ENCODE results near the gene ATF6. TPM values are rescaled to one million over a fixed set of nuclear protein-coding genes. Genes with fewer than 3 reads are reported as not detected.

Gene ATF6
- total RNA-seq, 3 donors from 2014 or later = 31.0 to 56.1 (median 34.1) TPM

DNA sequence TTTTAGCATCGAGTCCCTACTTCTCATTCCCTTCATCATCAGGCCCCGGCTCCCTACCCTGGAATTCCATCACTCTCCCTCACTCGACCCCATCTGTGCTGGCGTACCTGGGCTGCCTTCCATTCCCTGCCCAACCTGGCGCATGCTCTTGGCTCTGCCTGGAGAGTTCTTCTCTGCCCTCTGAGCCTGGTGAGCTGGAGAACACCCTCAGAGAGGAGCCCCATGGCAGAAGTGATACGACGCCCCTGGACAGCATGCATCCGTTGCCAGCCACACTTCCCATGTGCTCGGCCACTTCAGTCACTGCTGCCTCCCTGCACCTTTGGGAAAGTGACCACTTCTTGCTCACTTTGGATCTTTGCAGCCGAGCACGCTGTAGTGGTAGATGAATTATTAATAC lies 227.5 kb downstream of the ATF6 start:
- no peak overlapping the region for H3K27ac ChIP-seq
- H3K36me3 ChIP-seq = no peaks in the 10 kb centered on the region
- TF ChIP-seq CTCF (IDR thresholded peaks at IDR 0.05) (no peak), POLR2A (IDR thresholded peaks at IDR 0.05) (no peak), POLR2AphosphoS5 (IDR thresholded peaks at IDR 0.05) (no peak)
- no peak overlapping the region for H3K4me3 ChIP-seq
- intact Hi-C loops (cut with DNase I; ENCODE audit: low total_unique reads) = no loop called here
- H3K27me3 ChIP-seq = no peaks in the 10 kb centered on the region
- no peaks in the 10 kb centered on the region for H3K9me3 ChIP-seq
- no peak for DNase-seq (ENCODE audit: low spot score in 2 of 2)
- no peaks in the 10 kb centered on the region for H3K4me1 ChIP-seq

DNA sequence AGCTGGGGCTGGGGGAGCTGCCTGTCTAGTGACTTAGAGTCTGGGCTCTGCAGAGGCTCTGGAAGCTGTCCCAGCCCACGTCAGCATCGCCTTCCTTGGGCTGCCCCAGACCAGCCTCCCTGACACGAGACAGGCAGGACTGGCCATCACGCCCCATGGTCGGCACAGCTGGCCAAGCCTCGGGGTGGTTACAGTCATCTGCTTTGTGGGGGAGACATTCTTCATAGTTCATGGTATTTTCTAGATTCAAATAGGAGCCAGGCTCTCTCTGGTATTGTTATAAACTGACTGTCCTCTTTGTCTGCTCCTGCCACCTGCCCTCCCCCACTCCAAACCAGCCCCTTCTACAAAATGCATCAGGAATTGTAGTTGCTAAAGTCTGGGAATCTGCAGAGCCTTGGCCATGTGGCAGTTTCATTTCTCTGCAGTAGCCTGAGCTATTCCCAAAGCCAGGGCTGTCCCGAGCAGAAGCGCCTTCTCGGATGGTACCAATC lies 228.1 kb downstream of the ATF6 start:
- Histone ChIP-seq H3K9me3 (no peaks in the 10 kb centered on the region), H3K27me3 (no peaks in the 10 kb centered on the region), H3K36me3 (no peaks in the 10 kb centered on the region), H3K27ac (no peak overlapping the region), H3K4me1 (no peaks in the 10 kb centered on the region), H3K4me3 (no peak overlapping the region)
- intact Hi-C loops (cut with DNase I; ENCODE audit: low total_unique reads) = no loop called here
- TF ChIP-seq POLR2AphosphoS5 (IDR thresholded peaks at IDR 0.05) (no peak), CTCF (IDR thresholded peaks at IDR 0.05) (no peak), POLR2A (IDR thresholded peaks at IDR 0.05) (no peak)
- no peak for DNase-seq (ENCODE audit: low spot score in 2 of 2)

DNA sequence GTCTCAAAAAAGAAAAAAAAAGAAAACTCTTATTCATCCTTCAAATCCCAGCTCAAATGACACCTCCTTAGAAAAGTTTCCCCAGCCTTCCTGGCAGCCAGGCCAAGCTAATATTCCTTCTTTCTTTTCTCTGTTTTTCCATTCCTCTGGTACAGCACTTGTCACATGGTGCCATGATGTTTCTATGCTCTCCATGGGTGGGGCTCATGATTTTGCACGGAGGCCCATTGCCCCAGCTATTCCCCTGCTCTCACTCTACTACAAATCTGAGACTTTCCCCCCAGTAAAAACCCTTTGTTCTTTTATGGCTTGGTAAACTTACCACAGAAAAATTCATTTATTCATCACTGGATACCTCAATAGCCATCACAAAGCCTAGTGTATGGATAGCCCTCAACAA lies 231.0 kb downstream of the ATF6 start:
- no peaks in the 10 kb centered on the region for H3K36me3 ChIP-seq
- H3K4me3 ChIP-seq = no peak overlapping the region
- H3K27ac ChIP-seq = no peak overlapping the region
- no peaks in the 10 kb centered on the region for H3K9me3 ChIP-seq
- no peak for DNase-seq (ENCODE audit: low spot score in 2 of 2)
- no peaks in the 10 kb centered on the region for H3K27me3 ChIP-seq
- intact Hi-C loops (cut with DNase I; ENCODE audit: low total_unique reads) = no loop called here
- TF ChIP-seq POLR2A (IDR thresholded peaks at IDR 0.05) (no peak), CTCF (IDR thresholded peaks at IDR 0.05) (no peak), POLR2AphosphoS5 (IDR thresholded peaks at IDR 0.05) (no peak)
- no peaks in the 10 kb centered on the region for H3K4me1 ChIP-seq

GRCh38 chr1:161998811-161999210 lies 232.7 kb downstream of the ATF6 start:
- H3K4me1 ChIP-seq = no peaks in the 10 kb centered on the region
- H3K9me3 ChIP-seq = no peaks in the 10 kb centered on the region
- no peak for DNase-seq (ENCODE audit: low spot score in 2 of 2)
- H3K36me3 ChIP-seq = no peaks in the 10 kb centered on the region
- TF ChIP-seq POLR2A (IDR thresholded peaks at IDR 0.05) (no peak), POLR2AphosphoS5 (IDR thresholded peaks at IDR 0.05) (no peak), CTCF (IDR thresholded peaks at IDR 0.05) (no peak)
- H3K4me3 ChIP-seq = no peak overlapping the region
- intact Hi-C loops (cut with DNase I; ENCODE audit: low total_unique reads) = no loop called here
- H3K27ac ChIP-seq = no peak overlapping the region
- no peaks in the 10 kb centered on the region for H3K27me3 ChIP-seq

DNA sequence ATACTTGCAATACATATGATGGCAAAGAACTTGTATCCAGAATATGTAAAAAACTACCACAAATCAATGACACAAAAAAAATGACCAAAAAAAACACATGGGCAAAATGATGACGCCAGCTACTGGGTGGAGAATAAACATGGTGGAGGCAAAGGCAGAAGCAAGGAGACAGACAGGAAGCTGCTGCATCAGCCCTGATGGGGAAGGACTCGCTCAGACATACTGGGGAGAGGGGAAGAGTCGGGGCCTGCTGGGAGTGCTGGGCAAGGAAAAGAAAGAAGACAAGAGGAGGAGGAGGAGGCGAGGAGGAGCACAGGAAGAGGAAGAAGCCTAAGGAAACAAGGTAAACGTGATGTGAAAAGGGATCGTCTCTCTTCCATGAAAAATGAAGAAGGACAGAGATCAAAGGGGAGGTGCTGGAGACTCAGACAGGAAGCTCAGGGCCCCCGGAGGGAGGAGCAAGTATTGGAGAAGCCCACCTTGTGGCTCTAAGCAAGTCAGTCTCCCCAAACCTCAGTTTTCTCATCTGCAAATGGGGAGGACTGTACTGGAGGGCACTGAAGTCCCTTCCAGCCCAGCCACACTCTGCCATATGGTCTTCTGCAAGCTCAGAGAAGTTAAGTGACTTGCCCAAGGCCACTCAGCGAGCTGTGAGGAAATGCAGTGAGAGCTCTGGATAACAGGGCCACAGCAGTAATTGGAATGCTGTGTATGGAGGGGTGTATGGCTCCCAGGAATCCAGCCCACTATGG lies 233.4 kb downstream of the ATF6 start:
- Histone ChIP-seq H3K4me1 (no peaks in the 10 kb centered on the region), H3K27ac (no peak overlapping the region), H3K4me3 (no peak overlapping the region), H3K9me3 (no peaks in the 10 kb centered on the region), H3K27me3 (no peaks in the 10 kb centered on the region), H3K36me3 (no peaks in the 10 kb centered on the region)
- no peak for DNase-seq (ENCODE audit: low spot score in 2 of 2)
- TF ChIP-seq POLR2A (IDR thresholded peaks at IDR 0.05) (no peak), POLR2AphosphoS5 (IDR thresholded peaks at IDR 0.05) (no peak), CTCF (IDR thresholded peaks at IDR 0.05) (no peak)
- intact Hi-C loops (cut with DNase I; ENCODE audit: low total_unique reads) = no loop called here

Measured in breast epithelium (tissue), 4 donors.